CD4-positive, alpha-beta T cell treated with Interleukin-17A for 1 hour (primary cell): ENCODE data around the gene HPS1.

Experiments
- DNase-seq: peaks from one replicate; pipeline ENCODE4 v3.0.0-alpha.2; 2020

HPS1 gene

GRCh38 chr10:98446661-98447221 is at the start of gene HPS1:
HPS1 (minus strand) TSS chr10:98446935; CDS start chr10:98443240, 3,695 bp downstream.
- peak; percentile 78 for DNase-seq

GRCh38 chr10:98492763-98493162 is 46.0 kb upstream of the HPS1 start:
- no peak for DNase-seq

- no peak for DNase-seq
These were observed 43.1 kb upstream of the HPS1 start for GRCh38 chr10:98489561-98490481.

GRCh38 chr10:98488669-98489430 is 42.1 kb upstream of the HPS1 start:
- no peak for DNase-seq

DNA sequence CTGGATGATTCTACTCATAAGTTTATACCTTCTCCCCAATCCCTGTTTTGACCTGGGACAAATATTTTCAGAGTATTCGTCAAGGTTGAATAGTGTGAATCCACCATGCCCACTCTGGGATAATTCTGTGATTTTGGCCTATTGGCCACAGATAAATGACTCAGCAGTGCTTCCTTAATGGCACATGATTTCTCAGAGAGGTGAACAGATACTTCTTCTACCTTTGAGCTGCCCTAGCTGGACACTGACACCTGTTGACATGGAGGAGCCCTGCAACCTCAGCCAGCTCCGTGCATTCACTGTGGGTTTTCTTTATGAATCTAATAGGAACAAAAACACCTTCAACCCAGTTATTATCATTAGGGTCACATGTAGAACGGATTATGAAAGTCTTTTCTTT is 40.9 kb upstream of the HPS1 start:
- no peak for DNase-seq

GRCh38 chr10:98486421-98486820 is 39.7 kb upstream of the HPS1 start:
- DNase-seq: no peak

DNA sequence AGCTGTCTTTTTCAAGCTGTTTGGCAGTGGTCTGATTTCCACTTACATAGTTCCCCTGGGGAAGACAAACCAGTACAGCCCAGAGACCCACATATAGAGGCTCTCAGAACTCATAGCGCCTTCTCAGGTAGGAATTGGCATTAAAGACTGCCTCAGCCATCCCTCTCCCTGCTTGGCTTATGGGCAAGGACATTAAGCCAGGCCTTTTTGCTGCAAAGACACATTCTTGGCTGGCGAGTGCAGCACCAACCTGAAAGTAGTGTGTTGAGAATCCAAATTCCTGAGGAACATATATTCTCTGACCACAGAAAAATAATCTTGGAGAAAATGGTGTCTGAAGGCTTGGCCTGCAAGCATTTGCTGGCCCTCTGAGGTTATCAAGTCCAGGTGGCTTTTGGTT is 39.2 kb upstream of the HPS1 start:
- DNase-seq: no peak

GRCh38 chr10:98483658-98484057 is 36.9 kb upstream of the HPS1 start:
- no peak for DNase-seq

DNA sequence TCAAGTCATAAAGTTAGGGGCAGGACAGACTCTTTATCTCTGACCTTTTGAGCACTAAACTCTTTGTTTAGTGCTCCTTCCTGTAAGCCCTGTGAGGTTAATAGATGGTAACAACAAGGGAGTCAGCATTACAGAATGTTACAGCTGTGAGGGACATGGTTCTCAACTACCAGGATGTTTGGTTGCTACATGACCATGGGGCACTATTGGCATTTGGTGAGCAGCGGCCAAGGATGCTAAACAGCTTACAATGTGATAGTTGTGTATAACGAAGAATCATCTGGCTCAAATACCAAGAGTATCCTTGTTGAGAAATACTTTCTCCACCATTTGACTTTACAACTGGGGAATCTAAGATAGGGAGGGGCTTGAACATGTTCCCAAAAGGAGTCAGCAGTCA is 35.4 kb upstream of the HPS1 start:
- DNase-seq: no peak

GRCh38 chr10:98481404-98481945 is 34.7 kb upstream of the HPS1 start:
- DNase-seq: no peak

DNA sequence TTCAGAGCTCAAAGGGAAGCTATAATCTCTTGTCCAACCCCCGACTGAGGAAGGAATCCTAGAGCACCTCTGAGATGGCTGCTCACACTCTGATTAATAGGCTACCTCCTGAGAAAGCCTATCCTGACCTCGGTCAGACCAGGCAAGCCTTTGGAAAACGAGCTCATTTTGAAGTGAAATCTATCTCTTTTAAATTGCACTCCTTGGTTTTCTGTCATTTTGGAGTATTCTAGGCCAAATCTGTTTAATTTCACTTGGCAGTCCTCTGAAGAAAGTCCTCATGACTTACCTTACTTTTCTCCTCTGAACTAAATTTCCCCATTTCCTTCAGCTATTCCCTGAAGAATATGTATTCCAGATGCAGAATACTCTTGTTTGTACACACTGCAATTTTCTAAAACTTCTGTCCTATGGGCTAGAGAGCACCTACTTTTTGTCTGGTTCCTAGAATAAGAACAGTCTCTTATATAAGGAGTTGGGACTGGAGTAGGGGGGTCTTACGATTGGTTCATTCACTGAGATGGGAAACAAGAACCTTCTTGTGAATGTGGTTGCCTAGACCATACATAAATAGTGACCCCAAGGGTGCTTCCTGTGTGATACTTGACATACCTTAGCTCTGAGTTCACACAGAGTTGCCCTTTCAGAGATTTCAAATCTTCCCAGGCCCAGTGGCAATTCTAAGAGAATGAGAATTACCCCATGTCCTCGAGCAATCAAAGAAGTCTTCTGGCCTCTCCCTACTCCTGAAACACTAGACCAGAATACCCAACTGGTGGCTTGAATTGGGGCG is 31.9 kb upstream of the HPS1 start:
- DNase-seq: no peak

DNA sequence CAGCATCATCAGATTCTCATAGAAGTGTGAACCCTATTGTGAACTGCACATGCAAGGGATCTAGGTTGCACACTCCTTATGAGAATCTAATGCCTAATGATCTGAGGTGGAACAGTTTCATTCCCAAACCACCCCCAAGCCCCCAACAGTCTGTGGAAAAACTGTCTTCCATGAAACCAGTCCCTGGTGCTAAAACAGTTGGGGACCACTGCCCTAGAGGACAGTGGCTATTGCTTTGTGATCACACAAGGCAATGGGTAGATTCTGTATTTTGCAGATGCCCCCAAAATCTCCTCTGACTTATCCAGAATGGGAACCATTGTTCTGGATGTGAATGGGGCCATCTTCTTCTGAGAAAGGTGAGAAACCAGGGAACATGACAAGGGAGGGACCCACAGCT is 31.1 kb upstream of the HPS1 start:
- DNase-seq: no peak

DNA sequence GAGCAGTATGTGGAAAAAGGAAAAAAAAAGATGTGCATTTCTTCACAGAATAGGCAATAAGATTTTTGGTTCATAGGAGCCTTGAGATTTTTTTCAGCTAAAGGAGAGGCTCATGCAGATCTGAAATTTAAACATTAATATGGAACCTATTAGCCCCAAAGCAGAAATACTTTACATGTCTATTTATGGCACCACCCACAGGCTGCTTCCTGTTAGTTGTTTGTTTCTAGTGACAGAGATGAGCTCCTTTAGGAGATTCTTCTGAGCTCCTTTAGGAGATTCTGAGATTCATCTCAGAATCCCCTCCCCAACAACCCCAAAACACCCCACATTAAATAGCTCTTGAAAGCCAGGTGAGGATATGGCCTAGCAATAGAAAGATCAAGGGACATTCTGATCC is 27.9 kb upstream of the HPS1 start:
- DNase-seq: no peak

GRCh38 chr10:98472196-98472595 is 25.5 kb upstream of the HPS1 start:
- DNase-seq: no peak

DNA sequence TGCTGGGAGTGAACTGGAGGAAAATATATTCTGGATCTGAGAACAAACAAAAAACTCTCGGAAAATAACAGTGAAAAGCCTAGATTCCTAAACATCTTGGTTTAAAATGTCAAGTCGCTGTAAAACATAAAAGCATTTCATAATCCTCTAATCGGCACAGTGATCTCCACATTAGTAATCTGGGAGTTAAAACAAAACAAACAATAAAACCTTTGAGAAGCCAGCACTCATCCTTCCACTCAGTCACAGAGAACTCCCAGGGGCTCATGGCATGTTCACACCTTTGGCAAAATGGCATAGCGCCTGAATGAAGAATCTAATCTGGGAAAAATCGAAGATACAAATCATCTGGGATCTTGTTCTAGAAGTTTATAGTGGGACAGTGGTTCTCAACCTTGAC is 24.1 kb upstream of the HPS1 start:
- DNase-seq: no peak

DNA sequence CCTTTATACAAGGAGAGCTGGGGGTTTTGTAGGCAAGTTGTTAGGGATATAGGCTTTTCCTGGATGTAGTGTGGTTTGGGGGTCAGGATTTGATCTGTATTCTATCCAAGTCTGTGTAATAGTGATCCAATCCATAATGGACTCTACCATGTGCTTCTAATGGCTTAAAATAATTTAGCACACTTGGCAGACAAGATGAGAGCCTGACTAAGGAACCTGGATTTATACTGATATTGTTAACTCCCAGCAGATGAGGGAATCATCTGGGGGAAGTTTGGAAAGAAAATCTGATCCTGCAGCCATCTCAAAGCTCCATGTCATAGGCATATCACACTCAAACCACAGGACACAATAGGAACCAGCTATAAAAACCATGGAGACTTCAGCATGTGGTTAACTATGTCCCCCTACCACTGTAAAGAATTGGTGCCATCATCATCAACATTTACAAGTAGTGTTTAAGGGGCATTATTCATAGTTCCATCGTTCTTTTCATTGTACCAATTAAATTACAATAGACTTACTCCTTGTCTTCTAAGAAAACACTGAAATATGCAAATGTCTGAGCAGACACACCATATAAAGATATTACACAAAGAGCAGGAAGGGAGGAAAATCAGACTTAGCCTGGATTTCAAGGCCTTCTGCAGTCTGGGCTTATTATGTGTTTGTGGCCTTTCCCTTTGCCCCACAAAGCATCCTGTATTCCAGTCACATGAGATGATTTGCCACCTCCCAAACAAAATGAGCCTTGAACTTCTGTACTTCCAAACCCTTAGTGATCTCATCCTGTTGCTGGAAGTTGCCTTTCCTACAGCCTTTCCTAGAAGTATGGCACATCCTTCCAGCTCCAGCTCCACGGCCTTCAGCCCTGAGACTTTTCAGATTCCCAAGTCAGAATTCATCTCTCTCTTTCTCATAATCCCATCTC is 22.5 kb upstream of the HPS1 start:
- DNase-seq: no peak

DNA sequence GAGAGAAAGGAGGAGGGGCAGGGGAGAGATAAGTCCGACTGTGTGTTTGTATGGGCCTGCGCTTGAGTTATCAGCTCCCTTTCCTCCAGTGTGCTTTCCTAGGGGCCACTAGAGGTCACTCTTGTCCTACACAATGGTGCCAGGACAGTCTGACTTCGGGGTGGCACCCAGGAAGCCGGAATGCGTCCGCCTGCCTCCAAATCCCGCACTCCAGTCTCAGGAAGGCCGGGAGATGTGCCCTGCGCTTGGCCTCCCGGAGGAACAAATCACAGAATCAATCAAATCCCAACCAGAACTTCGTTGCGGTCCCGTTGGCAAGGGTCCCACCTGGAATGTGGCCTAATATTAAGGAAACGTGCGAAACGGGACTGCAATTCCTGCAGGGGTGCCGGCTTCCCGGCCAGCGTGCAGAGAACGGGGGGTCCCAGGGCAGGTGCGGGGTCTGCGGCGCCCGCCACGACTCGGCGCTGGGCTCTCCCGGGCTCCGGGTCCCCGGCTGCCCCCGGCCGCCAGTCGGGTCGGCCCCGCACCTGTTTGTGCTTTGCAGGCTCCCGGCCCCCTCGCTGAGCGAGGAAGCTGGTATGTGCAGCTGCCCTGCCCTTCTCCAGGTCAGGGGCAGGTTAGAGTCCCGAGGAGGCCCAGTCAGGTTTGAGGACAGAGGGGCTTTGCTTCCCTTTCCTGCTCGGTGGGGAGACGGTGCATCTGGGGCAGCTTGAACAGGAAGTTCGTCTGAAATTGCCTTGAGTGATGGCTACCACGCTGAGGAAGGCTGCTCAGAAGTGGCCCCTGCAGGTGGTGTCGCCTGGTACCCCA is 21.0 kb upstream of the HPS1 start:
- peak; percentile 82 for DNase-seq

GRCh38 chr10:98466861-98467505 is 20.2 kb upstream of the HPS1 start:
- DNase-seq: no peak

- no peak for DNase-seq
These were observed 19.1 kb upstream of the HPS1 start for GRCh38 chr10:98465866-98466265.
